ENCODE results near the gene PRDM7.

DNA sequence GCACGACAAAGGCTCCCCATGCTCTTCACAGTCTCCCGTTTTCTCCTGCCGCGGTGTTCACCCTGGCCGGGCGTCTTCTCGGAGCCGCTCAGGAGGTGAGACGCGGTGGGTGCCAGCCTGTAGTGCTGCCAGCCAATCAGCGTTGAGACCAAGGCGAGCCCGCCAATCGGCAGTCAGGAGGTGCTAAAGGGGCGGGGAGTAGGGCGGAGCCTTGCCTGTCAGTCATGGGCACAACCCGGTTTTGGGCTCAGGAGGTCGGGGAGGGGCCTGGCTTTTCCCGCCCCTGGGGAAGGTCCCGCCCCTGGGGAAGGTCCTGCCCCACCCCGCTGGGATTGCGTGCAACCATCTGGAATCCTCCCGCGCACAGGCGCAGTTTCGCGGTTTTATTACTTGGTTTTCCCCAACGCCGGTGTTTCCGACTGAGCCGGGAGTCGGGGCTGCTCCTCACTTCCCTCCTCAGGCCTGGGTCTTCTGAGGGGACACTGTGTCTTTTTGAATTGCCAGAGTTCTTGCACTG, at the start of gene PRDM7:
- TF ChIP-seq, protein P1, sequence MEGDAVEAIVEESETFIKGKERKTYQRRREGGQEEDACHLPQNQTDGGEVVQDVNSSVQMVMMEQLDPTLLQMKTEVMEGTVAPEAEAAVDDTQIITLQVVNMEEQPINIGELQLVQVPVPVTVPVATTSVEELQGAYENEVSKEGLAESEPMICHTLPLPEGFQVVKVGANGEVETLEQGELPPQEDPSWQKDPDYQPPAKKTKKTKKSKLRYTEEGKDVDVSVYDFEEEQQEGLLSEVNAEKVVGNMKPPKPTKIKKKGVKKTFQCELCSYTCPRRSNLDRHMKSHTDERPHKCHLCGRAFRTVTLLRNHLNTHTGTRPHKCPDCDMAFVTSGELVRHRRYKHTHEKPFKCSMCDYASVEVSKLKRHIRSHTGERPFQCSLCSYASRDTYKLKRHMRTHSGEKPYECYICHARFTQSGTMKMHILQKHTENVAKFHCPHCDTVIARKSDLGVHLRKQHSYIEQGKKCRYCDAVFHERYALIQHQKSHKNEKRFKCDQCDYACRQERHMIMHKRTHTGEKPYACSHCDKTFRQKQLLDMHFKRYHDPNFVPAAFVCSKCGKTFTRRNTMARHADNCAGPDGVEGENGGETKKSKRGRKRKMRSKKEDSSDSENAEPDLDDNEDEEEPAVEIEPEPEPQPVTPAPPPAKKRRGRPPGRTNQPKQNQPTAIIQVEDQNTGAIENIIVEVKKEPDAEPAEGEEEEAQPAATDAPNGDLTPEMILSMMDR (IDR thresholded peaks at IDR 0.05), result no peak
- TF ChIP-seq CREB1 (CRISPR knock-in tag; IDR thresholded peaks at IDR 0.05) (no peak), NR2C2 (CRISPR knock-in tag; IDR thresholded peaks at IDR 0.05) (no peak), SP1 (CRISPR knock-in tag; conservative IDR thresholded peaks at IDR 0.05) (peak; percentile 96), ZNF263 (CRISPR knock-in tag; IDR thresholded peaks at IDR 0.05; ENCODE audit: low read depth) (no peak), CREM (CRISPR knock-in tag; IDR thresholded peaks at IDR 0.05) (no peak), NR1H2 (CRISPR knock-in tag; IDR thresholded peaks at IDR 0.05) (no peak), ETV6 (CRISPR knock-in tag; IDR thresholded peaks at IDR 0.05) (no peak)
- TF ChIP-seq, protein P2, sequence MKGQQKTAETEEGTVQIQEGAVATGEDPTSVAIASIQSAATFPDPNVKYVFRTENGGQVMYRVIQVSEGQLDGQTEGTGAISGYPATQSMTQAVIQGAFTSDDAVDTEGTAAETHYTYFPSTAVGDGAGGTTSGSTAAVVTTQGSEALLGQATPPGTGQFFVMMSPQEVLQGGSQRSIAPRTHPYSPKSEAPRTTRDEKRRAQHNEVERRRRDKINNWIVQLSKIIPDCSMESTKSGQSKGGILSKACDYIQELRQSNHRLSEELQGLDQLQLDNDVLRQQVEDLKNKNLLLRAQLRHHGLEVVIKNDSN (CRISPR knock-in tag; IDR thresholded peaks at IDR 0.05), result no peak
- TF ChIP-seq, protein P3, sequence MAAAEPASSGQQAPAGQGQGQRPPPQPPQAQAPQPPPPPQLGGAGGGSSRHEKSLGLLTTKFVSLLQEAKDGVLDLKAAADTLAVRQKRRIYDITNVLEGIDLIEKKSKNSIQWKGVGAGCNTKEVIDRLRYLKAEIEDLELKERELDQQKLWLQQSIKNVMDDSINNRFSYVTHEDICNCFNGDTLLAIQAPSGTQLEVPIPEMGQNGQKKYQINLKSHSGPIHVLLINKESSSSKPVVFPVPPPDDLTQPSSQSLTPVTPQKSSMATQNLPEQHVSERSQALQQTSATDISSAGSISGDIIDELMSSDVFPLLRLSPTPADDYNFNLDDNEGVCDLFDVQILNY (CRISPR knock-in tag; IDR thresholded peaks at IDR 0.05), result peak; percentile 66; the same call in 1 of the 2 replicates
- TF ChIP-seq, protein P4, sequence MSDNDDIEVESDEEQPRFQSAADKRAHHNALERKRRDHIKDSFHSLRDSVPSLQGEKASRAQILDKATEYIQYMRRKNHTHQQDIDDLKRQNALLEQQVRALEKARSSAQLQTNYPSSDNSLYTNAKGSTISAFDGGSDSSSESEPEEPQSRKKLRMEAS (CRISPR knock-in tag; IDR thresholded peaks at IDR 0.05), result peak; percentile 40; the same call in 1 of the 2 replicates
- TF ChIP-seq, protein P5, sequence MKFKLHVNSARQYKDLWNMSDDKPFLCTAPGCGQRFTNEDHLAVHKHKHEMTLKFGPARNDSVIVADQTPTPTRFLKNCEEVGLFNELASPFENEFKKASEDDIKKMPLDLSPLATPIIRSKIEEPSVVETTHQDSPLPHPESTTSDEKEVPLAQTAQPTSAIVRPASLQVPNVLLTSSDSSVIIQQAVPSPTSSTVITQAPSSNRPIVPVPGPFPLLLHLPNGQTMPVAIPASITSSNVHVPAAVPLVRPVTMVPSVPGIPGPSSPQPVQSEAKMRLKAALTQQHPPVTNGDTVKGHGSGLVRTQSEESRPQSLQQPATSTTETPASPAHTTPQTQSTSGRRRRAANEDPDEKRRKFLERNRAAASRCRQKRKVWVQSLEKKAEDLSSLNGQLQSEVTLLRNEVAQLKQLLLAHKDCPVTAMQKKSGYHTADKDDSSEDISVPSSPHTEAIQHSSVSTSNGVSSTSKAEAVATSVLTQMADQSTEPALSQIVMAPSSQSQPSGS (CRISPR knock-in tag; IDR thresholded peaks at IDR 0.05; ENCODE audit: borderline replicate concordance, low read depth), result no peak

Data from WTC11 (cell line).